ENCODE measurements around the gene ITGBL1.

Gene ITGBL1

GRCh38 chr13:101565317-101565716 lies 112.8 kb downstream of the ITGBL1 start:
- in situ Hi-C loops (cut with HindIII; ENCODE audit: low pct_unique_long_range_greater_than_20kb, low sequenced_read_pairs), result no loop called here
- DNase-seq (ENCODE audit: low read depth in 1 of 2, low spot score in 1 of 2), result no peak
- TF ChIP-seq JUND (IDR thresholded peaks at IDR 0.05; ENCODE audit: low read depth), result no peak

GRCh38 chr13:101567841-101568240 lies 115.4 kb downstream of the ITGBL1 start:
- no peak for DNase-seq (ENCODE audit: low read depth in 1 of 2, low spot score in 1 of 2)
- no peak for TF ChIP-seq JUND (IDR thresholded peaks at IDR 0.05; ENCODE audit: low read depth)
- in situ Hi-C loops (cut with HindIII; ENCODE audit: low pct_unique_long_range_greater_than_20kb, low sequenced_read_pairs), result no loop called here

GRCh38 chr13:101569807-101570206 lies 117.3 kb downstream of the ITGBL1 start:
- in situ Hi-C loops (cut with HindIII; ENCODE audit: low pct_unique_long_range_greater_than_20kb, low sequenced_read_pairs), result no loop called here
- DNase-seq (ENCODE audit: low read depth in 1 of 2, low spot score in 1 of 2), result no peak
- no peak for TF ChIP-seq JUND (IDR thresholded peaks at IDR 0.05; ENCODE audit: low read depth)

- in situ Hi-C loops (cut with HindIII; ENCODE audit: low pct_unique_long_range_greater_than_20kb, low sequenced_read_pairs), result no loop called here
Observed at GRCh38 chr13:101570410-101570809, 117.9 kb downstream of the ITGBL1 start.

GRCh38 chr13:101572456-101572855 lies 120.0 kb downstream of the ITGBL1 start:
- DNase-seq (ENCODE audit: low read depth in 1 of 2, low spot score in 1 of 2), result no peak
- TF ChIP-seq JUND (IDR thresholded peaks at IDR 0.05; ENCODE audit: low read depth), result no peak
- in situ Hi-C loops (cut with HindIII; ENCODE audit: low pct_unique_long_range_greater_than_20kb, low sequenced_read_pairs), result no loop called here

More at GRCh38 chr13:101570410-101570809, 117.9 kb downstream of the ITGBL1 start:
- no peak for TF ChIP-seq JUND (IDR thresholded peaks at IDR 0.05; ENCODE audit: low read depth)
- DNase-seq (ENCODE audit: low read depth in 1 of 2, low spot score in 1 of 2), result no peak

GRCh38 chr13:101575581-101575980 lies 123.1 kb downstream of the ITGBL1 start:
- in situ Hi-C loops (cut with HindIII; ENCODE audit: low pct_unique_long_range_greater_than_20kb, low sequenced_read_pairs), result no loop called here
- DNase-seq (ENCODE audit: low read depth in 1 of 2, low spot score in 1 of 2), result no peak
- no peak for TF ChIP-seq JUND (IDR thresholded peaks at IDR 0.05; ENCODE audit: low read depth)

- no peak for DNase-seq (ENCODE audit: low read depth in 1 of 2, low spot score in 1 of 2)
- in situ Hi-C loops (cut with HindIII; ENCODE audit: low pct_unique_long_range_greater_than_20kb, low sequenced_read_pairs), result no loop called here
- TF ChIP-seq JUND (IDR thresholded peaks at IDR 0.05; ENCODE audit: low read depth), result no peak
Observed at GRCh38 chr13:101576455-101576854, 124.0 kb downstream of the ITGBL1 start.

GRCh38 chr13:101576977-101577376 lies 124.5 kb downstream of the ITGBL1 start:
- no peak for DNase-seq (ENCODE audit: low read depth in 1 of 2, low spot score in 1 of 2)
- in situ Hi-C loops (cut with HindIII; ENCODE audit: low pct_unique_long_range_greater_than_20kb, low sequenced_read_pairs), result no loop called here
- TF ChIP-seq JUND (IDR thresholded peaks at IDR 0.05; ENCODE audit: low read depth), result no peak

GRCh38 chr13:101579281-101579802 lies 126.9 kb downstream of the ITGBL1 start:
- no peak for DNase-seq (ENCODE audit: low read depth in 1 of 2, low spot score in 1 of 2)
- in situ Hi-C loops (cut with HindIII; ENCODE audit: low pct_unique_long_range_greater_than_20kb, low sequenced_read_pairs), result no loop called here
- TF ChIP-seq JUND (IDR thresholded peaks at IDR 0.05; ENCODE audit: low read depth), result no peak

- no peak for TF ChIP-seq JUND (IDR thresholded peaks at IDR 0.05; ENCODE audit: low read depth)
- DNase-seq (ENCODE audit: low read depth in 1 of 2, low spot score in 1 of 2), result no peak
- in situ Hi-C loops (cut with HindIII; ENCODE audit: low pct_unique_long_range_greater_than_20kb, low sequenced_read_pairs), result no loop called here
Observed at GRCh38 chr13:101584331-101584730, 131.9 kb downstream of the ITGBL1 start.

GRCh38 chr13:101590479-101590878 lies 138.0 kb downstream of the ITGBL1 start:
- no peak for DNase-seq (ENCODE audit: low read depth in 1 of 2, low spot score in 1 of 2)
- TF ChIP-seq JUND (IDR thresholded peaks at IDR 0.05; ENCODE audit: low read depth), result no peak
- in situ Hi-C loops (cut with HindIII; ENCODE audit: low pct_unique_long_range_greater_than_20kb, low sequenced_read_pairs), result no loop called here

GRCh38 chr13:101594936-101595335 lies 142.5 kb downstream of the ITGBL1 start:
- in situ Hi-C loops (cut with HindIII; ENCODE audit: low pct_unique_long_range_greater_than_20kb, low sequenced_read_pairs), result no loop called here
- no peak for DNase-seq (ENCODE audit: low read depth in 1 of 2, low spot score in 1 of 2)
- TF ChIP-seq JUND (IDR thresholded peaks at IDR 0.05; ENCODE audit: low read depth), result no peak

GRCh38 chr13:101596803-101597202 lies 144.3 kb downstream of the ITGBL1 start:
- in situ Hi-C loops (cut with HindIII; ENCODE audit: low pct_unique_long_range_greater_than_20kb, low sequenced_read_pairs), result no loop called here
- DNase-seq (ENCODE audit: low read depth in 1 of 2, low spot score in 1 of 2), result no peak
- no peak for TF ChIP-seq JUND (IDR thresholded peaks at IDR 0.05; ENCODE audit: low read depth)
